ENCODE data around the gene ATP5MC3.
A peak's percentile ranks its signal among the peaks of the same experiment; 100 is the strongest.

The ATP5MC3 gene

DNA sequence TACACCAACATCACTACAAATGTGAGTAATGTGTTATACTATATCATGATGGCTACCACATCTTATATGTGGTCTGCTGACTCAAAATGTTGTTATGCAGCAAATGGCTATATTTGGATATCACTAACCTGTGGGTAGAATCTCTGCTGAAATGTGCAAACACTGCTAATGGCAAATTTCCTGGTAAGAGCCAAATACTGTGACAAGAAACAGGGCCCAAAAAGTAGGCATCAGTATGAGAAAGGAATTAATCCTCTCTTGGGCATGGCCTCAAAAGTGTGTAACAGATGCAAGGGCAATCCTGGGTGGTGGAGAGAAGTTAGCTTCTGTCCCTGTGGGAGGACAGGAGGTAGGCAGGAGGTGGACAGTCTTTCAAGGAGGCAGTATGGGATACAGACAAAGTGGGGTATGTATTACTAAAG lies 26.8 kb downstream of the ATP5MC3 start:
- Histone ChIP-seq H3K4me1 (ENCODE audit: low read length) (peaks cover 13% of the 10 kb centered on the region), H3K36me3 (replicated peaks; ENCODE audit: insufficient read depth, low read length) (no peaks in the 10 kb centered on the region), H2AFZ (ENCODE audit: low read length) (no peak overlapping the region), H4K20me1 (ENCODE audit: insufficient read depth, low read length) (peaks cover 4% of the 10 kb centered on the region; the same call in 1 of the 2 replicates), H3K9me3 (replicated peaks; ENCODE audit: insufficient read depth, low read length) (no peaks in the 10 kb centered on the region), H3F3A (ENCODE audit: insufficient read depth, low read length) (0 out of 2 replicates have a peak, but pooled peaks cover 5% of the 10 kb centered on the region), H3K4me3 (ENCODE audit: low read length) (no peak overlapping the region), H3K79me2 (ENCODE audit: low read length) (peaks cover 95% of the 10 kb centered on the region), H3K4me2 (ENCODE audit: low read depth, low read length) (peak overlapping the region; percentile 4; the same call in 1 of the 2 replicates), H3K9me2 (replicated peaks; ENCODE audit: insufficient read depth, low read length) (no peaks in the 10 kb centered on the region), H3K9ac (ENCODE audit: low read length) (no peak overlapping the region), H3K27ac (ENCODE audit: low read length) (peak overlapping the region; percentile 50; the same call in 1 of the 2 replicates), H3K27me3 (replicated peaks; ENCODE audit: insufficient read depth, low read length) (no peaks in the 10 kb centered on the region)
- peak; percentile 58 for DNase-seq
- TF ChIP-seq EZH2phosphoT487 (IDR thresholded peaks at IDR 0.05; ENCODE audit: low read length) (no peak), EZH2 (optimal IDR thresholded peaks at IDR 0.05; ENCODE audit: low read depth, low read length) (no peak)
- TF ChIP-seq, protein P1, sequence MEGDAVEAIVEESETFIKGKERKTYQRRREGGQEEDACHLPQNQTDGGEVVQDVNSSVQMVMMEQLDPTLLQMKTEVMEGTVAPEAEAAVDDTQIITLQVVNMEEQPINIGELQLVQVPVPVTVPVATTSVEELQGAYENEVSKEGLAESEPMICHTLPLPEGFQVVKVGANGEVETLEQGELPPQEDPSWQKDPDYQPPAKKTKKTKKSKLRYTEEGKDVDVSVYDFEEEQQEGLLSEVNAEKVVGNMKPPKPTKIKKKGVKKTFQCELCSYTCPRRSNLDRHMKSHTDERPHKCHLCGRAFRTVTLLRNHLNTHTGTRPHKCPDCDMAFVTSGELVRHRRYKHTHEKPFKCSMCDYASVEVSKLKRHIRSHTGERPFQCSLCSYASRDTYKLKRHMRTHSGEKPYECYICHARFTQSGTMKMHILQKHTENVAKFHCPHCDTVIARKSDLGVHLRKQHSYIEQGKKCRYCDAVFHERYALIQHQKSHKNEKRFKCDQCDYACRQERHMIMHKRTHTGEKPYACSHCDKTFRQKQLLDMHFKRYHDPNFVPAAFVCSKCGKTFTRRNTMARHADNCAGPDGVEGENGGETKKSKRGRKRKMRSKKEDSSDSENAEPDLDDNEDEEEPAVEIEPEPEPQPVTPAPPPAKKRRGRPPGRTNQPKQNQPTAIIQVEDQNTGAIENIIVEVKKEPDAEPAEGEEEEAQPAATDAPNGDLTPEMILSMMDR (IDR thresholded peaks at IDR 0.05; ENCODE audit: low read length): no peak

DNA sequence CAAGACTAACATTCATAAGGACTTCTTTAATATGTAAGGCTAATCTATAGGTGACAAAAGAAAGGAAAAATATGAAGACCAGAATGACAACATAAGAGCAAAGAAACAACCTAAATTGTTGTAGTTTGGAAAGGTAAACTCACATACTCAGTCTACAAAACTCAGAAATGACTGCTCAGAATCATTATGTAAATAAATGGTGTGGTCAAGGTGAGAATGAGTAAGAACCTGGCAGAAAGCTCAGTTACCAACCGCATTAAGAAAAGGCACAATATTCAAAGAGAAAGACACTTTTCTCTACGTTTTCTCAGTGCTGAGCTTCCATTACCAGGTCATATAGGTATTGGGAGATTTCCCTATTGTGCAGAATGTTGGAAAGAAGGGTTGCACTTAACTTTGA lies 29.3 kb downstream of the ATP5MC3 start:
- Histone ChIP-seq H2AFZ (ENCODE audit: low read length) (no peak overlapping the region), H3K4me2 (ENCODE audit: low read depth, low read length) (no peak overlapping the region), H3K36me3 (replicated peaks; ENCODE audit: insufficient read depth, low read length) (no peaks in the 10 kb centered on the region), H3K79me2 (ENCODE audit: low read length) (peaks cover 96% of the 10 kb centered on the region), H3F3A (ENCODE audit: insufficient read depth, low read length) (0 out of 2 replicates have a peak, but pooled peaks cover 5% of the 10 kb centered on the region), H3K9ac (ENCODE audit: low read length) (no peak overlapping the region), H3K27me3 (replicated peaks; ENCODE audit: insufficient read depth, low read length) (no peaks in the 10 kb centered on the region), H4K20me1 (ENCODE audit: insufficient read depth, low read length) (no peaks in the 10 kb centered on the region), H3K4me1 (ENCODE audit: low read length) (peaks cover 13% of the 10 kb centered on the region), H3K4me3 (ENCODE audit: low read length) (no peak overlapping the region), H3K9me3 (replicated peaks; ENCODE audit: insufficient read depth, low read length) (no peaks in the 10 kb centered on the region), H3K27ac (ENCODE audit: low read length) (no peak overlapping the region), H3K9me2 (replicated peaks; ENCODE audit: insufficient read depth, low read length) (no peaks in the 10 kb centered on the region)
- no peak for DNase-seq
- TF ChIP-seq EZH2phosphoT487 (IDR thresholded peaks at IDR 0.05; ENCODE audit: low read length): no peak
- TF ChIP-seq, protein P1 (IDR thresholded peaks at IDR 0.05; ENCODE audit: low read length): no peak
- no peak for TF ChIP-seq EZH2 (optimal IDR thresholded peaks at IDR 0.05; ENCODE audit: low read depth, low read length)

DNA sequence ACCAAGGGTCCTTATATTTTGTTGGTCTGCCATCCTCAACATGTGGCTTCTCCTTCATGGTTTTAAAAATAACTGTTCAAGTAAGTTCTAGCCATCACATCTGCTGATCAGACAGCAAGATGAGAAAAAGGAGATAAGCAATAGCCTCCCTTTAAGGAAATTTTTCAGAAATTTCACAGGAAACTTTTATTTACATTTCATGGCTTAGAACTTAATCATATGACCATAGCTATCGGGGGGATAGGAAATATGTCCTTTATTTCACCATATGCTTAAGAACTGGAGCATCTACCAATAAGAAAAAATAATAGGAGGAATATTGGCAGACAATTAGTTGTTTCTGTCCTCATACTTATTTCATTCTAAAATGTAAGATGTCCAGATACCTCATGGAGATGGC lies 29.7 kb downstream of the ATP5MC3 start:
- Histone ChIP-seq H3K4me2 (ENCODE audit: low read depth, low read length) (no peak overlapping the region), H3K4me1 (ENCODE audit: low read length) (peaks cover 15% of the 10 kb centered on the region), H2AFZ (ENCODE audit: low read length) (no peak overlapping the region), H3K79me2 (ENCODE audit: low read length) (peaks cover 96% of the 10 kb centered on the region), H4K20me1 (ENCODE audit: insufficient read depth, low read length) (no peaks in the 10 kb centered on the region), H3K9me3 (replicated peaks; ENCODE audit: insufficient read depth, low read length) (no peaks in the 10 kb centered on the region), H3K36me3 (replicated peaks; ENCODE audit: insufficient read depth, low read length) (no peaks in the 10 kb centered on the region), H3K9me2 (replicated peaks; ENCODE audit: insufficient read depth, low read length) (no peaks in the 10 kb centered on the region), H3F3A (ENCODE audit: insufficient read depth, low read length) (0 out of 2 replicates have a peak, but pooled peaks cover 5% of the 10 kb centered on the region), H3K4me3 (ENCODE audit: low read length) (no peak overlapping the region), H3K27ac (ENCODE audit: low read length) (no peak overlapping the region), H3K27me3 (replicated peaks; ENCODE audit: insufficient read depth, low read length) (no peaks in the 10 kb centered on the region), H3K9ac (ENCODE audit: low read length) (no peak overlapping the region)
- no peak for TF ChIP-seq EZH2 (optimal IDR thresholded peaks at IDR 0.05; ENCODE audit: low read depth, low read length)
- TF ChIP-seq EZH2phosphoT487 (IDR thresholded peaks at IDR 0.05; ENCODE audit: low read length): no peak
- TF ChIP-seq, protein P1 (IDR thresholded peaks at IDR 0.05; ENCODE audit: low read length): no peak
- DNase-seq: no peak

Data from MM.1S (cell line).